NCI-H1105 (cell line): ENCODE data around the gene DGKZ.

Experiments
- DNase-seq: peaks from one replicate; lab custom pipeline; 2025; lab: John Stamatoyannopoulos, UW

Gene DGKZ

DNA sequence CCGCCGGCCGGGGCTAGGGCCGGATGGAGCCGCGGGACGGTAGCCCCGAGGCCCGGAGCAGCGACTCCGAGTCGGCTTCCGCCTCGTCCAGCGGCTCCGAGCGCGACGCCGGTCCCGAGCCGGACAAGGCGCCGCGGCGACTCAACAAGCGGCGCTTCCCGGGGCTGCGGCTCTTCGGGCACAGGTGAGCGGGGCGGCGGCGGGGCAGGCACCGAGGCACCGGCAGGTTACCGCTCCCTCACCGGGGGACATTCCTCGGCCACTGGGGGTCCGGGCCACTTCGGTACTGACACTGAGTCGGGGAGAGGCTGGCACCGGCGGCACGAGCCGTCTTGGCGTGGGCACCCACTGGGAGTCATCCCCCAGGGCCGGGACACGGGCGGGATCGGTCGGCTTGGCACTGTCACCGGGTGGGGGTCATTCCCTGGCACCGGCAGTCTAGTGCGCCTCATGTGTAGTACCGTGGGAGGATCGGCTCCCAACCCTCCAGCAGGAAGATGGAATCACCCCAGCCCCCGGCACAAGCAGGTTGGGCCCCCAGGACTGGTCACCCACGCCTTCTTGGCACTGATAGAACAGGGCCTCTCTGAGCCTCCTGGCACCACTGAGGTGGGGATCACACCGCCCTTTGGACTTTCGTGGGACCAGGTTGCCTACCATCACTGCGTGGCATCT, 511 bp downstream of the DGKZ start:
- no peak for DNase-seq

DNA sequence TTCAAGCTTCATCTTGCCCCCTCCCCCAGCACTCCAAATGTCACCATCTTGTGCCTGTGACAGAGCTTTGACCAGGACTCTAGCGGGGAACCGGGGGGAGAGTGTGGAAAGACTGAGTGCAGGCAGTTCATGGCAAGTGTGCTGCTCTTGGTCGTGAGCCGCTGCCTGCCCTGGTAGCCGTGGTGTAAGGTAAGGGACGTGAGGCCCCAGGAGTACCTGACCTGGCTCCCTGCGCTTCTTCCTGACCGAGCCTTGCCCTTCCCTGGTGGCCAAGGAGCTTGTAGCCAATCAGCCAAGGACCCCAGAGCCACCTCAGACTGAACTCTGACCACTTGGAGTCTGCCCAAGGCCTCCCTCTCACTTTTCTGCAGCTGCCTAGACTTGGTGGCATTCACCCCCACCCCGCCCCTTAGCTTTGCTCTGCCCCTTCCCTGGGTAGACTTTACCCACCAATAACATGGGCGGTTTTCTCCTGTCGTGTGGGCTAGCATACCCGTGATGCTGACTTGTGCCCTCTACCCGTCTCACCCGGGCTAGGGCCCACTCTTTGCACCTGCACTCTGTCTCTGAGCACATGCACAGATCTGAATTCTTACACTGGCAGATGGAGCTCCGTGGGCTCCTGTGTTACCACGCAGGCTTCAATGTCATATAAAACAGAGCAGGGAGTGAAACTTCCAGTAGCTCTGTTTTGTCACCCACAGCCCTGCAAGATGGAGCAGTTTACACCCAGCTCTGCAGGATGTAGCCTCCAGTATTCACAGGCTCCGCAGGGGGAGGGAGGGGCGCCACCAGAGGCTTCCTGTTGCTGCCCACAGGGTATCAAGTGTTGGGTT, 1.5 kb downstream of the DGKZ start:
- no peak for DNase-seq

DNA sequence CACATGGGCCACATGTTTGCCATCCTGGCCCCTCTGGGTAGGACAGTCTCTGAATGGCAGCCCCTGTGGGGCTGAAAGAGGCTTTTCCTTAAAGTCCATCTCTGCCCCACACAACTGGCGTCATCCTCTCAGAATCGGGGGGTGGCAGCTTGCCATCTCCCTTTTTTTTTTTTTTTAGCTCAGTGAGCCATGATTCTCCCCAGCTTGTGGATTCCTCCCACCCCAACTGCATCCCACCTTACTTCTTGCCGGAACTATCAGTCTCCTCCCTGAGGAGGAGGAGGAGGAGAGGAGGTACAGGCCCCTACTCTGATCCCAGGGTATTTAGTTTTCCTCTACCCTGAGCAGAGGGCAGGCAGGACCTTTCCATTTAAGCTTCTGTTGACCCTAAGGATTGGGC, 3.4 kb downstream of the DGKZ start:
- DNase-seq: no peak

DNA sequence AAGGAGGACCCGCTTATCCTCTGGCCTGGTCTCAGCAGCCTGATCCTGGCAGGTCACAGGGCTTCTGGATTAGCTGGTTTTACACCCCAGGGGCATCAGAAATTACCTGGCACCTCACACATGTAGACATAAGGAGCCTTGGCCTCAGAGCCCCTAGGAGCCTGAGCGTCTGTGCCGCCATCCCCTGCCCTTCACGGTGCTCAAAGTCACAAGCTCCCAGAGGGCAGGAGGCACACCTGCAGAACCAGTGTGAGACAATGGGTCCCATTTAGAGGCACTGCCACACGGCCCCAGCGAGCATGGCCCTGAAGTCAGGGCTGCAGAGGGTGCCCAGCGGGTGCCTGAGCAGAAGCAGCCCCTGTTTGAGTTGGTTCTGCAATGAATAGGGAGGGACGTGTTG, 3.9 kb downstream of the DGKZ start:
- no peak for DNase-seq

DNA sequence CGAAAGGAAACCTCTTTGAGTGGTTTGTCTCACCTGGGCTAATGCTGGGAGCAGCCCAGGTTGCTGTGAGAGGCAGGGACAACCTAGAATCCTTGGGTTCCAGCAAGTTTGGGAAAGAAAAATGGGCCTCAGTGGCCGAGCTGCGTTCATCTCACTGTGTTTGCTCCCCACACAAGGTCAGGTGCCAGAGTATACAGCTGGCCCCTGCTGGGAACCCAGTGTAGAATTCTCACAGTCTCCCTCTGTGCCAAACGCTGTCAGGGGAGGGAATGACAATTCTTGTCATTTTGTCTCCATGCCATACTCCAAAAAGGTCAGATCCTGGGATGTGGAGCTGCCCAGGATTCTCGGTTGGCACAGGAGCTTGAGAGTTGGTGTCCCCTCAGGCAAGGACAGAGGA, 4.3 kb downstream of the DGKZ start:
- DNase-seq: no peak

DNA sequence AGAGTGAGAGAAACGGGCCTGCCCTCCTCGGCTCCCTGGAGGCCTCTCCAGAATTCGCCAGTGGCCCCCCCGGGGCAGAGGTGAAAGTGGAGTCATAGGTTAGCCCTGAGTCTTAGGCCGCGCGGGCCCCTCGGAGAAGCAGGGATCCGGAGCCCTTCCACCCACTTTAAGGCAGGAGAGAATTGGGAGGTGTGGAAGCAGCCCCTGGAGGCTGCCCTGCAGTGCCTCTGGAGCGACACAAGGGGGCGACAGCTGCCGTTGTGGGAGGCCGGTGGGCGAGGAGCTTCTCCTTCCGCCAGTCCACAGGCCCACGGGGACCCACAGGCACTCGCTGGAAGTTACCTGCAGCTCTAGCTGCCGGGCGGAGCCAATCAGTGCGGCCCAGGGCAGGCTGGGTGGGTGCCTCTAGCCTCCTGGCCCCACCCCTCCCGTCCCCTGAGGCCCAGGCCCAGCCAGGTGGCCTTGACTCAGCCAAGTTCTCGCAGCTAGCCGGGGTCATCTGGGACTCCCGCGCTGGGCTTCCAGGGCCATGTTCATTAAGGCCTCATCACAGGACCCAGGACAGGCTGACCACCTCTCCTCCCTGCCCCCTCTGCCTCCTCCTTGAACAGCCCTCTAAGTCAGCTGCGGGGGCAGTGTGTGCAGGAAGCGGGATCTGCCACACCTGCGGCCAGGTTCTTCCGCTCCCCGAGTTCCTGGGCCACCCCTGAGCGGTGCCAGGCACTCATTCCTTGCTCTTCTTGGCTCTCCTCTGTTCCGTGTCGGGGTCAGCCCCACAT, 5.0 kb downstream of the DGKZ start:
- no peak for DNase-seq

DNA sequence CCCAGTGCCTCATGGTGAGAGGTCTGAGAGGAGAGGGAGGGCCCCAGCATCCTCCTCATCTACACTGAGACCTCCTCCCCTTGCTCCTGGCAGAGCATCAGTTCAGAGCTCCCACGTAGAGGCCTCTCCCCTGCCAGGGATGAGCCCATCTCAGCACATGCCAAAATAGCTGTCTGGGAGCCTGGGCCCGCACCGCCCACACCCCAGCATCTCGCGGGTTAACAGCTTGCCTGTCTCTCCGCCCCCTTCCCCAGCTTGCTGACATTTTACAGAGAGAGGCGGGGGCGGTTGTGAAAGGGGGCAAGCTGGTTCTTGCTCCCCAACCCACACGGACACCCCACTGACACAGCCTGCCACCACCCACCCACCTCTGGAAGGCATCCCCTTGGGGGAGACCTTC, 6.4 kb downstream of the DGKZ start:
- DNase-seq: no peak

DNA sequence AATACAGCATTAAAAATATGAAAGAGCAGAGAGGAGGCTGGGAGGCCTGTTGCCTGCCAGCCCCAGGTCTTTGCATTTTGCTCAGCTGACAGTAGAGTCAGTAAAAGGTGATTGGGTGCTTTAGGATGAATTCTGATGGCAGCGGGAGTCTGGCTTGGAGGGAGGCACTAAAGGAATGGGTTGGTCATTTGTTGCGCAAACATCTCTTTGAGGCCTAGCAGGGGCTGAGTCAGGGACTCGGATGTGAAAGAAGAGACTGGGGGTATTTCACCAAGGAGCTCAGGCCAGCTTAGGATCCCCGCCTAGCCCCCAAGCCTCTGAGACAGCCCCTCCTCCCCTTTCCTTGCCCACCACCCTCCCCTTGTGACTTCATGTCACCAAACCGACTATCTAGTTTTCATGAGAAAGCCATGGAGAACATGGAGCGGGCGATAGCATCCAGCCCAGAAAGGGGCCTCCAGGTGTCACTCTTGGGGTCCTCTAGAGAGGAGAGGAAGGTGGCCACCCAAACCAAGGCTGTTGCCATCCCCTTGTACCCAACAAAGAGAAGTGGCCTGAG, 9.7 kb downstream of the DGKZ start:
- DNase-seq: no peak

DNA sequence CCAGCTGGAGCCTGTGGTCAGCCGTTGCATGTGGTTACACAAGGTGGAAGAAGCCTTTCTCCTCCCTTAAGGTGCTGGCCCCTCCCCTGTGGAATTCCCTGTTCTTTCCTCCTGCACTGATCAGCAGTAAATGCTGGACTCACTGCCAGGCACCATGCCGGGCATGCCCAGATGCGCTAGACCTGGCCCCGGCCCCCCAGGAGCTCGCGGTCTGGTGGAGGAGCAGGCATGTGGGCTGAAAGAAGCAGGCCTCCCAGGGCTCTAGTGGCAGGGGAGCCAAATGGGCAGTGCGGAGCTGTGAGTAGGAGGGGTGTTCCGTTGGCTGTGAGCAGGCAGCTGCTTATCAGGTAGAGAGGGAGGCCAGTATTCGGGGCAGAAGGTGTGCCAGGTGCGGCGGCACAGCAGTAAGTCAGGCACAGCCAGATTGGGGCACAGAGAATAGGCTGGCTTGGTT, 10.2 kb downstream of the DGKZ start:
- DNase-seq: no peak

DNA sequence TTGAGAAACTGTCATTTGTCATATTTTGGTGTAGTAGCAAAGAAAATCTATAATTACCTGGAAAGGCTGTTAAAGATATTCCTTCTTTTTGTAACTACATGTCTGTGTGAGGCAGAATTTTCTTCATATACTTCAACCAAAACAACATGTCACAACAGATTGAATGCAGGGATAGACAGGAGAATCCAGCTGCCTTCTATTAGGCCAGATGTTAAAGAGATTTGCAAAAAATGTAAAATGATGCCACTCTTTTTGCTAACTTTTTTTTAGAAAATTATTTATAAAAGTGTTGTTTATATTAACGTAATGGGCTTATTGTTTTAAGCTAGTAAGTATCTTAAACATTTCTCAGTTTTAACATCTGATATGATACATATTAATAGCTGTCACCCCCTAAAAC, 12.7 kb downstream of the DGKZ start:
- DNase-seq: no peak

DNA sequence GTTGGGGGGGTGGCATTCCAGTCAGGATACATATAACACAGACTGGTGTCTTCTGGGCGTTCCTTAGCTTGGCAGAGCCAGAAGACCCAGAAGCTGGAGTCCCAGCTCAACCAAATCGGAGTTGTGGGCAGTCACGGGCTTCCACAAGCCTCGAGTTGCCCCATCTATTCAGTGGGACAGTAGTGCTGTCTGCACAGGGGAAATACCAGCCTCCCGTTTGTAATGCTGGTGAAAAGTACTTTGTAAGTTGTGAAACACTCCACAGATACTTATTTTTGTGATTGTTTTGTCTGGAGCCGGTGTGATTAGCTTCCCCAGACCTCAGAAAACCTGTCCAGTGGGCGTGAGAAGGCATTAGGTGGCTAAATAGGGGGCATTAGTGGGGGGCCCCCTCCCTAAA, 13.6 kb downstream of the DGKZ start:
- no peak for DNase-seq

DNA sequence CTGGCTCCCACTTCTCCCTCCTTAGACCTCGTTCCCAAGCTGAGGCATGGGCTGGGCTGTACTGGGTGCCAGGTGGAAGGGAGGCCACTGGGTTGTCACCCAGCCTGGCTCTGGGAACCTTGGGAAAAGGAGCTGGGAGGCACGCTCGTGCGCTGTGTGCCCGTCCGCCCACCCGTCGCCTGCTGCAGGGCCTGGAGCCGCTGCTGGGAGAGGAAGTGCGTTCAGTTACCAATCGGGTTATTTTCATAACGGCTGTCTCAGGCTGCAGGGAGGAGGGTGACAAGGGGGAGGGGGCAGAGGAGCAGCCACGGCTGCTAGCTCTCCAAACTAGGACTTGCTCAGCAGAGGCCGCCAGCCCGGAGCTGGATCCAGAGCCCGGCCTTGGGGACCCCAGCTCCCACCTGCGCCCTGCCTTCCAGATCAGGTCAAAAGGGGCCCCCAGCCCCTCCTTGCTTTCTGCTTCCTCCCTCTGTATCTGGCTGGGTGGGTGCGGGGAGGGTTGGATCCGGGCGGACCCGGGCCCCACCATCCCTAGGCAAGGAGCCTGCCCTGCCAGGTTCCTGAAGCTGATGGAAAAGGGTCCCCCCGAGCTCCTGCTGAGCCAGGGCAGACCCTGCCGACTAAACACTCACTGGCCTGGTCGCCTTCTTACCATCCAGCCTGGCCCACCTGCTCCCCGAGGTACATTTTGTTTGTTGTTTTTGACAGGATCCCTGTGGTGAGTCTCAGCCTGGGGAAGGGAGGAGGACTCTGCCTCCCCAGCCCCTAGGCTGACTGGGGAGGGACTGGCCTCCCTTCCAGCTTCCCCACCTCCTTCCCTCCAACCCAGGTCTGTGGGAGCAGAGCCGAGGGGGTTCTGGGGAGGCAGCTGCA, 14.3 kb downstream of the DGKZ start:
- no peak for DNase-seq

DNA sequence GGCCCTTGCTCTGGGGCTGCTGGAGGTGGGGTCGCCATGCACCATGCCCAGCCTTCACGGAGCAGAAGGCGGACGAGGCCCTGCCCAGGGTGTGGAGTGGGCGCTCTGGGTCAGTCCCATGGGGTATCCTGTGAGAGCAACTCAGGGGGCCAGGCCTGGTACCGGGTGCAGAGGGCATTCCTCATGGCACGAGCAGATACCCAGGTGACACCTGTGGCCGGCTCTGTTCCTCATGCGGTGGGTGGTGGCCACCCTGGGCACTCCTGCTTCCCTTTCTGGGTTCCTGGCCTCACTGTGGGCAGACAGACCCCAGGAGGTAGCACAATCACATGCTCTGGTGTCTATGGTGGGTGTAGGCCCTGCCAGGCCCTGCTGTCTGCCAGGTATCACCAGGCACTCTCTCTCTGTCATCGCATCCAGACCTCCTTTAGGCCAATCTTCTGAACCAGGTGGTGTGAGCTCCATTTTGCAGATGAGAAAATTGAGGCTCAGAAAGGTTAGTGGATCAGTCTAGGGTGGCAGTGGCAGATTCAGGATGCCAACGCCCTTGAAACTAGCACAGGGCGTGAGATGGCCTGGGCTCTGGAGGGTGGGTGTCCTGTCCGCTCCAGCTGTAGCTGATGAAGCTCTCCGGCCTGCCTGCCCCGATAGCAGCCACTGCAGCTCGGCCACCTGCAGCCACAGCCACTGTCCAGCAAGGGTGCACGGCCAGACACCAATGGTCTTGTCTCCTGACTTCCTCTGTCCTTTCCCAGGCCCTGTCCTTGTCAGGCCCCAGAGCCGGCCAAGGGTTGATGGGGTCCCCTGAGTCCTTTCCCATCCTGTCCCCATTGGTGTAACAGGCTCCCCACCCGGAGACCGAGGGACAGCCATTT, 15.1 kb downstream of the DGKZ start:
- DNase-seq: no peak

DNA sequence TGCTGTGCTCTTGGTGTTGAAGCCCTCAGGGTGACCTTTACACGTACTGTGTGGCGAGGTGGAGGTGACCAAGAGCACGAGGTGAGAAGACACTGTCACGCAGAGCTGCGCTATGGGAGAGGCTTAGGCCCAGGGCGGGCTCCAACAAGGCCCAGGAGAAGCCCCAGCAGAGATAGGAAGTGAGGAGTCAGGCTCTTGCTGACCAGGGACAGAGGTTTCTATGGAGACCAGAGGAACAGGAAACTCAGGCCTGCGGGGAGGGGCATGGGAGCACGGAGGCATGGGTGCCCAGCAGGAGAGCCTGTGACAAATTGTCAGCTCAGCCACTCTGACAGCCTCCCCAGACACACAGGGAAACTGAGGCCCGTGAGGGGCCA, 15.8 kb downstream of the DGKZ start:
- DNase-seq: no peak

DNA sequence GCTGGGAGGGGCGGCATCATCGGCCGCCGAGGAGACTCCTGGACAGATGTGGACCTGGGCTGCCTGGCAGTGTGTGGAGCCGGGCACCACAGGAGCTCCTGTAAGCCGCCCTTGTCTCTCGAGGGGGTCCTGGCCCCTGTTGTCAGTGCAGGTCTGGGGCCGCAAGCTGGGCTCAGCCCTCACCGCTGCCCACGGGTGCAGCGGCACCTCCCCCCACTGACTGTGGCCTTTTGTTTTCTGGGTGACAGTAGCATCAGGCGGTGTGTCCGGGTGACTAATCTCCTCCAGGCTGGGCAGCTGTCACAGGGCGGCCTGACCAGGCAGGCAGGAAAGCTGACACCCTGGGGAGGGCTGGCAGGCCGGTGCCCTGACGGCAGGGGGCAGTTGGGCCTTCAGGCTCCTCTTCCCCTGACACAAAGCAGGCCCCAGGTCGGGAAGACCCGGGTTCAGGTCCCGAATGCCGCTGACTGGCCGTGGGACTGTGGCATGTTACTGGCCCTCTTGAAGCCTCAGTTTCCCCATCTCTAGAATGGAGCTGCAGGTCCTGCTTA, 16.3 kb downstream of the DGKZ start:
- DNase-seq: no peak

DNA sequence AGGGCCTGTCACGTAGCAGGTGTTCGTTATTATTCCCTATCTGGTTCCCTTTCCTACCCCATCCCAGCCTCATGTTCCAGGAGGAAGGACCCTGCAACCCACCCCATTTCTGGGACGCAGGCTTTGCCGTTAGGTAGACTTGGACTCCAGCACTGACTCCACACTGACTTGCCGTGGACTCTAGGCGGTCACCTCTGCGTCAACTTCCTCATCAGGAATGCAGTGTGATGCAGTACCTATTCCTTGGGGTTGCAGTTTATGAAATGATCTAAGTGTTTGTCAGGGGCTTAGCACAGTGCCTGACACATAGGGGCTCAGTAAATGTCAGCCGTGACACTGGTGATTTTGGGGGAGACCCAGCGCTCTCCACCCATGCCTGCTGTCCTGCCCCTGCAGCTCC, 16.8 kb downstream of the DGKZ start:
- DNase-seq: no peak

DNA sequence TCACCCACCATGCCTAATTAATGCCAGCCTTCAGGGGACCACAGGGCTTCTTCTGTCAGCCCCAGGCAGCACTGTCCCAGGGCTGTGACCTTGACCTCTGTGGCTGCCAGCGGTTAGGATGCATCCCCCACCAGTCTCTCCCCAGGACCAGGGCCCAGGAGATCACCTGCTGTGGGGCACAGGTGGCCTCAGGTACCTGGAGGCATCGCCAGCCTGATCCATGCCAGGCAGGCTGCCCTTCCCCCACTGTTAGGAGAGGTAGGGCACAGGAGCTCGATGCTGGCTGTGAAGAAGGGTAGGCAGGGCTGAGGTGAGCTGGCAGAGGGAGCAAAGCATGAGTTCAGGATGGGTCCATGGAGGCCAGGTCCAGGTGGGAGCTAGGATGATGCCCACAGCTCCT, 17.5 kb downstream of the DGKZ start:
- no peak for DNase-seq

DNA sequence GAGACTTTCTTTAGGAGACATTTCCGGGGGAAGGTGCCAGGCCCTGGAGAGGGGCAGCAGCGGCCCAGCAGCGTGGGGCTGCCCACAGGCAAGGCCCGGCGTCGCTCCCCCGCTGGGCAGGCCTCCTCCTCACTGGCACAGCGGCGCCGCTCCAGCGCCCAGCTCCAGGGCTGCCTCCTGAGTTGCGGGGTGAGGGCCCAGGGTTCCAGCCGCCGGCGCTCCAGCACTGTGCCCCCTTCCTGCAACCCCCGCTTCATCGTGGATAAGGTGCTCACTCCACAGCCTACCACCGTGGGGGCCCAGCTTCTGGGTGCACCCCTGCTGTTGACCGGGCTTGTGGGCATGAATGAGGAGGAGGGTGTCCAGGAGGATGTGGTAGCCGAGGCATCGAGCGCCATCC, 19.0 kb downstream of the DGKZ start:
- DNase-seq: no peak

DNA sequence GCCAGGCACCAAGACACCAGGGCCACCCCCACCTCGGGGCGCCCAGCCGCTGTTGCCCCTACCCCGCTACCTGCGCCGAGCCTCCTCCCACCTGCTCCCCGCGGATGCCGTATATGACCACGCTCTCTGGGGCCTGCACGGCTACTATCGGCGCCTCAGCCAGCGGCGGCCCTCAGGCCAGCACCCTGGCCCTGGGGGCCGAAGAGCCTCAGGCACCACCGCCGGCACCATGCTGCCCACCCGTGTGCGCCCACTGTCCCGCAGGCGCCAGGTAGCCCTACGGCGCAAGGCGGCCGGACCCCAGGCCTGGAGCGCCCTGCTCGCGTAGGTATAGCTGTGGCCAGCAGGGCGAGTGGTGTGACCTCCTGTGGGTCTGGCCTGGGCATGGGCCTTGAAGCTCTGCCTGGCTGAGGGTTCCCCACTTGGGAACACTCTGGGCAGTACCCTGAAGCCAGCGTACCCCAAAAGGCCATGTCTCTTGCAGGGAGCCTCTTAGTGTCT, 19.4 kb downstream of the DGKZ start:
- DNase-seq: no peak

DNA sequence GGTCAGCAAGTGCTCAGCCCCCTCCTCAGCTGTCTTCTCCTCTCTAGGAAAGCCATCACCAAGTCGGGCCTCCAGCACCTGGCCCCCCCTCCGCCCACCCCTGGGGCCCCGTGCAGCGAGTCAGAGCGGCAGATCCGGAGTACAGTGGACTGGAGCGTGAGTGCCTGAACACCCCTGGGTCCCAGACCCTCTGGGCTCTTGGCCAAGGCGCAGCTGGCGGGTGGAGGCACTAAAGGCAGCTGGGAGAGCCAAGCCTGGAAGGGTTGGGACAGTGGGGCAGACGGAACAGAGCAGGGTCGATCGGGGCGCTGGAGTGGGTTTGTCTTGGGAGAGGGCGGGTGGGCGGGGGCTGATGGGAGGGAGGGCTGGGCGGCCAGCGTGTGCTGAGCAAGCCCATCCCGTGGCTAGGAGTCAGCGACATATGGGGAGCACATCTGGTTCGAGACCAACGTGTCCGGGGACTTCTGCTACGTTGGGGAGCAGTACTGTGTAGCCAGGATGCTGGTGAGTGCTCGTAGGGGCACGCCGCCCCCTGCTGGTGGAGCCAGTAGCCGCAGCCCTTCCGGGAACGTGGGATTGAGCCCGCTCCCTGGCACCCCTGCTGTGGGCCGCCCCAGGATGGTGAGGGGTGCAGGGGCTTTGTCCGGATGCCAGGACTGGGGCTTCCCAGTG, 20.1 kb downstream of the DGKZ start:
- DNase-seq: peak; percentile 41
